ENCODE data around the gene CHCHD5. TPM values are rescaled to one million over a fixed set of nuclear protein-coding genes. Genes with fewer than 3 reads are reported as not detected.
"Not testable (repeated sequence)": the region's sequence is repeated elsewhere in the genome, so short reads cannot be mapped to it uniquely, and the experiment has no call there.

Gene CHCHD5
- total RNA-seq, 1 donor, result 9.2 TPM

DNA sequence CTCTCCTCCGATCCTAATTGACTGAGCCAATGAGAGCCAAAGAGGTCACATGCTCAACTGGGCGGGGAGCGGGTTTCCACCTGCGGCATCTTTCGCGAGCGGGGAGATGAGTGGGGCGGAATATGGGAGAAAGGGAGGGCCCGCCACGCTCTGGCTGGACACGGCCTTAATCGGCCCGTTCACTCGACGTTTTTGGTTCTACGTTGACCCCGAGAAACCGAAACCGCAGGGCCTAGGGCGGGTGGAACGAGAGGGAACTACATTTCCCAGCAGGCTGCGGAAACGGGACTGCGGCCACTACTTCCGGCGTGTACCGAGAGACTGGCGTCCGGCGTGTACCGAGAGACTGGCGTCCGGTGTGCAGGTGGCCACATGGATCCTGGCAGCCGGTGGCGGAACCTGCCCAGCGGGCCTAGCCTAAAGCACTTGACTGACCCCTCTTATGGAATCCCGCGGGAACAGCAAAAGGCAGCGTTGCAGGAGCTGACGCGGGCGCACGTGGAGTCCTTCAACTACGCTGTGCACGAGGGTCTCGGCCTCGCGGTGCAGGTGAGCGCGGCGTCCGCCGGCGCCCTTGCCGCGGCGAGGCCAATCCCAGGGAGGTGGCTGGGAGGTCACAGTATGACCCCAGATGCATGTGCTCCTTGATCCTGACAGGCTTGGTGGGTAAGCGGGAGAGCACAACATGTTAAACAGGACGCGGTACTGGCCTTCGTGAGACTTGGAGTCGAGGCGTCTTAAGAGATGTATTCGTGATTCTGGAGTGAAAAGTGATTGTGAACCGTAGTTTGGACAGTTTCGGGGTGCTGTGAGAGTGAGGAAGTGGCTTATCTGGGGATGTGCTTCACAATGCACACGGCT lies 42.1 kb upstream of the CHCHD5 start, which contains the start of gene POLR1B:
Gene POLR1B, plus strand, starts transcription at position 343 of the 861 bp plus-strand sequence. Its CDS starts 30 bp downstream, at position 373.
- peak; percentile 77 for DNase-seq (ENCODE audit: low read depth)
- no peak for TF ChIP-seq CTCF (IDR thresholded peaks at IDR 0.05; ENCODE audit: insufficient read depth, low read length)
- peak within 1 kb of the TSS; percentile 99 for H3K4me3 ChIP-seq (ENCODE audit: low read depth, low read length)

DNA sequence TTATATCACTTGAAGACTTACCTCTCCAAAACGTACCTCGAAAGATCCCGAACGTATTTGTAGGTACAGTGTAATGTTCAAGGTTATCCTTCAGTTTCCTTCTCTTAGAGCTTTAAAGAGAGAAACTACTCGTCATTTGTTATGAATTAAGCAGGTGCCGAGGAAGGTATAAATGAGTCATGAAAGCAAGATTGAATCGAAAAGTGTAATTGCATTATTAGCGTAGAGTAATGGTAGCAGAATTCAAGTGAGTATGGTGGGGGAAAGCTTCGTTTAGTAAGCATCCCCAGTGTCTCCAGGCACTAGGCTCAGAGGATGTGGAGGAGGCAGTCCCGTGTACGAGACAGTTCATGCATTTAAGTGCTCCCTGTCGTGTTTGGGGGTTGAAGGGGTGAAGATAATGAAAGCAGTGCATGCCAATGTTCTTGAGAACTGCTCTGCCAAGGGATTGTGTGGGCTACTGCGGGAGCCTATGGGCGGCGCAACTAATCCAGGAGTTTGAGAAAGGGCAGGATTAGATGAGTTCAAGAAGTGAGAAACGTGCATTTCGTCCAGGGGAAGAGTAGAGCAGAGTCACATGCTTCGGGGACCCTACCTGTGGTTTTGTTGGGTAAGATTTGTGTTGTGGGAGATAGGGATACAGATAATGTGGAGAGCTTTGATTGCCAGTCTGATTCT lies 41.3 kb upstream of the CHCHD5 start:
- peak overlapping the region; percentile 99 for H3K4me3 ChIP-seq (ENCODE audit: low read depth, low read length)
- TF ChIP-seq CTCF (IDR thresholded peaks at IDR 0.05; ENCODE audit: insufficient read depth, low read length), result no peak
- peak; percentile 10 for DNase-seq (ENCODE audit: low read depth)

DNA sequence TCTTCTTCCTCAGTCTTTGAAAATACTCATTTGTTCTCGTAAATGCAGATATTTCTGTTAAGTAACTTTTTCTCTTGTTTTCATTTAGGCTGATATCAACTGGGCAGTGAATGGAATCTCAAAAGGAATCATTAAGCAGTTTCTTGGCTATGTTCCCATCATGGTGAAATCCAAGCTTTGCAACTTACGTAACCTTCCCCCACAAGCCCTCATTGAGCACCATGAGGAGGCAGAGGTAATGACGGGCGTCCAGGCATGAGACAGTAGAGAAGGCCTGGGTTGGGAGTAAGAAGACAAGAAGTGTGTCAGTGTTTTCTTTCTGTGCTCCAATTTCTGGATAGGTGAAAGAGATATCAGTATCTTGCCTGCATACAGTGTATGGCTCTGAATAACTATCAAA lies 37.1 kb upstream of the CHCHD5 start:
- no peak overlapping the region for H3K4me3 ChIP-seq (ENCODE audit: low read depth, low read length)
- no peak for TF ChIP-seq CTCF (IDR thresholded peaks at IDR 0.05; ENCODE audit: insufficient read depth, low read length)
- DNase-seq (ENCODE audit: low read depth), result peak; percentile 67

GRCh38 chr2:112548980-112549379 lies 35.4 kb upstream of the CHCHD5 start:
- no peak for TF ChIP-seq CTCF (IDR thresholded peaks at IDR 0.05; ENCODE audit: insufficient read depth, low read length)
- H3K4me3 ChIP-seq (ENCODE audit: low read depth, low read length), result no peak overlapping the region
- DNase-seq (ENCODE audit: low read depth), result no peak

DNA sequence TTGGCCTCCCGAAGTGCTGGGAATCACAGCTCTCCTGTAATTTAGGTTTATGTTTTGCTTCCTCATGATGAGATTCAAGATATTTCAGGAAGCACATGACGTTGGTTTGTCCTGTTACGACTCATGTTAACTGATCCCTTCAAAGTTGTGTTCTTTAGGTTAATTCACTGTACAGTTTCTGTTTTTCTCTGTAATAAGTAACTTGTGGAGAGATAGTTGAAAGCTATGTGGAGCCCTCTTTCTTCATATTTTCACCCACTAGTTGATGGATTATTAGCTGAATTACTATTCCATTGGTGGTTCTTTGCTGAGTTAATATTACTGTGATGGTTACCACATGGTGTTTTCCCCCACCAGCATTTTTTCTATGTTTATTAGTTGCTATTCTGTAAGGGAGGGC lies 18.3 kb upstream of the CHCHD5 start:
- no peak for DNase-seq (ENCODE audit: low read depth)
- H3K4me3 ChIP-seq (ENCODE audit: low read depth, low read length), result no peak overlapping the region
- no peak for TF ChIP-seq CTCF (IDR thresholded peaks at IDR 0.05; ENCODE audit: insufficient read depth, low read length)

DNA sequence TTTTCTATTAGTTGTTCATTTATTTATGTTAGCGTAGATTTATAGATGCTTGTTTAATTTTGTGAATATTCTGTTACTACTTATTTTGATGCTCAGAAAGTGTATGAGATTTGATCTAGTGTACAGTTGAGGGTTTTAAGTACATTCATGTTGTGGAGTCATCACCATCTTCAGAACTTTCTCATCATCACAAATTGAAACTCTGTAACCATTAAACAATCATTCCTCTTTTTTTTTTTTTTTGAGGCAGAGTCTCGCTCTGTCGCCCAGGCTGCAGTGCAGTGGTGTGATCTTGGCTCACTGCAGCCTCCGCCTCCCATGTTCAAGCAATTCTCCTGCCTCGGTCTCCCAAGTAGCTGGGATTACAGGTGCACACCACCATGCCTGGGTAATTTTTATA lies 17.9 kb upstream of the CHCHD5 start:
- not testable (repeated sequence) for H3K4me3 ChIP-seq (ENCODE audit: low read depth, low read length); DNase-seq (ENCODE audit: low read depth)

GRCh38 chr2:112572005-112572404 lies 12.4 kb upstream of the CHCHD5 start:
- TF ChIP-seq CTCF (IDR thresholded peaks at IDR 0.05; ENCODE audit: insufficient read depth, low read length), result no peak
- no peak overlapping the region for H3K4me3 ChIP-seq (ENCODE audit: low read depth, low read length)
- DNase-seq (ENCODE audit: low read depth), result no peak

Data from fibroblast of the aortic adventitia (primary cell).